Activated T-helper 1 cell treated with anti-CD3 and anti-CD28 coated beads, Interleukin-12 subunit alpha, Interleukin-12 subunit beta, Interleukin-2, Interleukin-4 antibody, amounts not matched to agents 30 ng/mL and 10 ng/mL and 1 ng/mL, durations not matched to agents 14 hours and 24 hours and 36 hours (primary cell): ENCODE data around the gene PAX2. TPM values are rescaled to one million over a fixed set of nuclear protein-coding genes. Genes with fewer than 3 reads are reported as not detected.
"Not testable (repeated sequence)": the region's sequence is repeated elsewhere in the genome, so short reads cannot be mapped to it uniquely, and the experiment has no call there.

Experiments used
- DNase-seq: peaks from one replicate; pipeline ENCODE4 v3.0.0; 2021; ENCODE audit warnings: low spot score
- H3K27ac Mint-ChIP-seq: one replicate; pipeline ENCODE4 v1.8.0; 2021; ENCODE audit warnings: mild to moderate bottlenecking, mixed read lengths
- H3K27me3 Mint-ChIP-seq: one replicate; pipeline ENCODE4 v1.8.0; 2022; ENCODE audit warnings: mild to moderate bottlenecking, moderate library complexity, mixed read lengths; ENCODE audit not compliant: insufficient read depth
- H3K36me3 Mint-ChIP-seq: one replicate; pipeline ENCODE4 v1.8.0; 2021; ENCODE audit warnings: low read depth, mixed read lengths
- H3K4me1 Mint-ChIP-seq: one replicate; pipeline ENCODE4 v1.8.0; 2021; ENCODE audit warnings: low read depth, mixed read lengths
- H3K4me3 Mint-ChIP-seq: one replicate; pipeline ENCODE4 v1.8.0; 2021; ENCODE audit warnings: mild to moderate bottlenecking, moderate library complexity, mixed read lengths
- H3K9me3 Mint-ChIP-seq: one replicate; pipeline ENCODE4 v1.8.0; 2021; ENCODE audit warnings: mixed read lengths
- intact Hi-C: fragments of 100-400 bp; cut with micrococcal nuclease; formaldehyde crosslinking; loops from one replicate; pipeline ENCODE4 v1.15.1; 2024
- total RNA-seq: library from RNA; stranded (reverse); gene quantifications from 2 replicates; pipeline ENCODE4 v1.2.3, GENCODE V29; 2022

The PAX2 gene
- total RNA-seq: not detected in 2 replicates

DNA sequence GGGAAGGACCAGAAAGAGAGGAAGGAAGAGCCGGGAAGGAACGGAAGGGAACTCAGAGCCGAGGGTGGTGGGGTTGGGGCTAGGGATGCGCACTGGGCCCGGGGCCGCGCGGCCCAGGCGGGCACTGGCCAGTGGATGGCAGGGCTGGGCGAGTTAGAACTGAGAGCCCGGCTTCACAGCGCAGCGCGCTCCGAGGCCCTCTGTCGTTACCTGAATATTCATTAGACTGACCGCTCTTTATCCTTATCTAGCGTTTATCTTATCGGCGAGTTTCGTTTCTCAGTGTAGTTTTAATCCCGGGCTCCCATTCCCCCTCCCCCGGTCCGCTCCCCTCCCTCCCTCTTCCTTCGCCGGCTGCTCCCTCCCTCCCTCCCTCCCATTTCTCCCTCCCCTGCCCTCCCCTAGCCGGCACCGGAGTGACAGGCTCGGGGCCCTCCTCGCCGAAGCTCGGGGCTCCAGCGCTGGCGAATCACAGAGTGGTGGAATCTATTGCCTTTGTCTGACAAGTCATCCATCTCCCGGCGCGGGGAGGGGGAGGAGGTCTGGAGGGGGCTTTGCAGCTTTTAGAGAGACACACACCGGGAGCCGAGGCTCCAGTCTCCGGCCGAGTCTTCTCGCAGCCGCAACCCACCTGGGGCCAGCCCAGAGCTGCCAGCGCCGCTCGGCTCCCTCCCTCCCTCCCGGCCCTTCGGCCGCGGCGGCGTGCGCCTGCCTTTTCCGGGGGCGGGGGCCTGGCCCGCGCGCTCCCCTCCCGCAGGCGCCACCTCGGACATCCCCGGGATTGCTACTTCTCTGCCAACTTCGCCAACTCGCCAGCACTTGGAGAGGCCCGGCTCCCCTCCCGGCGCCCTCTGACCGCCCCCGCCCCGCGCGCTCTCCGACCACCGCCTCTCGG lies at the start of gene PAX2:
Gene PAX2 (plus strand): TSS at position 596 of the 895 bp plus-strand sequence. CDS start 679 bp downstream, outside the sequence.
- Mint-ChIP-seq H3K9me3 (no peaks in the 10 kb centered on the region), H3K27me3 (peaks cover 77% of the 10 kb centered on the region), H3K27ac (peak within 1 kb of the TSS; percentile 73), H3K4me3 (peak within 1 kb of the TSS; percentile 24), H3K4me1 (peaks cover 21% of the 10 kb centered on the region), H3K36me3 (peaks cover 2% of the 10 kb centered on the region)
- intact Hi-C loops: loop anchor here (2.0 to 10.0 kb wide), 4 partner anchors 88 to 1210 kb away; partner anchors contain the start of gene NKX2-3
- DNase-seq: no peak

GRCh38 chr10:100696477-100696901 lies 48.9 kb upstream of the PAX2 start:
- intact Hi-C loops: no loop called here
- Mint-ChIP-seq H3K27me3 (peaks cover 9% of the 10 kb centered on the region), H3K36me3 (no peaks in the 10 kb centered on the region), H3K4me1 (peaks cover 12% of the 10 kb centered on the region), H3K27ac (no peak overlapping the region), H3K9me3 (no peaks in the 10 kb centered on the region), H3K4me3 (no peak overlapping the region)
- no peak for DNase-seq

GRCh38 chr10:100697070-100697469 lies 48.3 kb upstream of the PAX2 start:
- no peaks in the 10 kb centered on the region for H3K36me3 Mint-ChIP-seq
- no peak overlapping the region for H3K27ac Mint-ChIP-seq
- intact Hi-C loops: no loop called here
- H3K4me3 Mint-ChIP-seq: no peak overlapping the region
- peaks cover 9% of the 10 kb centered on the region for H3K27me3 Mint-ChIP-seq
- H3K4me1 Mint-ChIP-seq: peaks cover 12% of the 10 kb centered on the region
- no peak for DNase-seq
- no peaks in the 10 kb centered on the region for H3K9me3 Mint-ChIP-seq

- Mint-ChIP-seq H3K36me3 (no peaks in the 10 kb centered on the region), H3K4me3 (no peak overlapping the region), H3K27ac (no peak overlapping the region), H3K9me3 (no peaks in the 10 kb centered on the region), H3K27me3 (peaks cover 6% of the 10 kb centered on the region), H3K4me1 (peaks cover 12% of the 10 kb centered on the region)
- no peak for DNase-seq
- intact Hi-C loops: no loop called here
Measured at GRCh38 chr10:100697631-100698030, 47.8 kb upstream of the PAX2 start.

GRCh38 chr10:100701704-100702103 lies 43.7 kb upstream of the PAX2 start:
- H3K9me3 Mint-ChIP-seq, H3K4me3 Mint-ChIP-seq, H3K36me3 Mint-ChIP-seq, intact Hi-C loops, H3K27ac Mint-ChIP-seq, DNase-seq, H3K4me1 Mint-ChIP-seq: not testable (repeated sequence)
- peaks cover 15% of the 10 kb centered on the region for H3K27me3 Mint-ChIP-seq

DNA sequence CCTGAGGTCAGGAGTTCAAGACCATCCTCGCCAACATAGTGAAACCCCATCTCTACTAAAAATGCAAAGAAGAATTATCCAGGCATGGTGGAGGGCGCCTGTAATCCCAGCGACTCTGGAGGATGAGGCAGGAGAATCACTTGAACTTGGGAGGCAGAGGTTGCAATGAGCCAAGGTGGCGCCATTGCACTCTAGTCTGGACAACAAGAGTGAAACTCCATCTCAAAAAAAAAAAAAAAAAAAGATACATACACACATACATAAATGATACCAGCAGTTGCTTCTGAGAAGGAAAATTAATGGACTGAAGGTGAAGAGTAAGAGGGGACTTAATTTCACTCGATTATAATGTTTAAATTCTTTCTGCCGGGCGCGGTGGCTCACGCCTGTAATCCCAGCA lies 40.2 kb upstream of the PAX2 start:
- peaks cover 29% of the 10 kb centered on the region for H3K27me3 Mint-ChIP-seq
- H3K9me3 Mint-ChIP-seq: no peaks in the 10 kb centered on the region
- H3K4me1 Mint-ChIP-seq: no peaks in the 10 kb centered on the region
- no peak for DNase-seq
- intact Hi-C loops: no loop called here
- no peak overlapping the region for H3K4me3 Mint-ChIP-seq
- H3K36me3 Mint-ChIP-seq: no peaks in the 10 kb centered on the region
- no peak overlapping the region for H3K27ac Mint-ChIP-seq

DNA sequence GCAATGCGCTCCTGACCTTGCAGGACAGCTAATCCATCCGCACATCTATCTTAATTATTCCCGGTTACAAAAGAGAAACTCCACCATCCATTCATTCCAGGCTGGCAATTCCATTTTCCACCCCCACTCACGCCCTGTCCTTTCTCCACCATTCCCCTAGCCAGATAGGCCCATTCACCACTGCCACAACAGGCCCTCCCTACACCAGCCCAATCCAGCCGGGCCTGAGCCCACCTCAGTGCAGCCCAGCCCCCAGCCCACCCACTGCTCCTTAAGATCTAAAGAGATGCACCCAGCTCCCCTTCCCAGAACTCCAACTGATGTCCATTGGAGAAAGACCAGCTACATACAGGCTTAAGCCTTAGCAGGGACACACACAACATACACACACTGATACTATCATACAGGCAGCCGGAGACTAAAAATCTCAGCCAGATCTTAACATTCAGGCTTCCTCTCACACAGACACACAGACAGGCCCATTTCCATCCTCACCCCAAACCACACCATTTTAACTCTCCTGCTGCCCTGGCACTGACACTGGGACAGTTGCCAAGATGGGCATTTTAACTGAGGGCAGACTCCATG lies 38.0 kb upstream of the PAX2 start:
- intact Hi-C loops: no loop called here
- H3K27ac Mint-ChIP-seq: no peak overlapping the region
- no peaks in the 10 kb centered on the region for H3K4me1 Mint-ChIP-seq
- no peaks in the 10 kb centered on the region for H3K36me3 Mint-ChIP-seq
- no peaks in the 10 kb centered on the region for H3K9me3 Mint-ChIP-seq
- no peak overlapping the region for H3K4me3 Mint-ChIP-seq
- no peak for DNase-seq
- H3K27me3 Mint-ChIP-seq: peaks cover 49% of the 10 kb centered on the region

DNA sequence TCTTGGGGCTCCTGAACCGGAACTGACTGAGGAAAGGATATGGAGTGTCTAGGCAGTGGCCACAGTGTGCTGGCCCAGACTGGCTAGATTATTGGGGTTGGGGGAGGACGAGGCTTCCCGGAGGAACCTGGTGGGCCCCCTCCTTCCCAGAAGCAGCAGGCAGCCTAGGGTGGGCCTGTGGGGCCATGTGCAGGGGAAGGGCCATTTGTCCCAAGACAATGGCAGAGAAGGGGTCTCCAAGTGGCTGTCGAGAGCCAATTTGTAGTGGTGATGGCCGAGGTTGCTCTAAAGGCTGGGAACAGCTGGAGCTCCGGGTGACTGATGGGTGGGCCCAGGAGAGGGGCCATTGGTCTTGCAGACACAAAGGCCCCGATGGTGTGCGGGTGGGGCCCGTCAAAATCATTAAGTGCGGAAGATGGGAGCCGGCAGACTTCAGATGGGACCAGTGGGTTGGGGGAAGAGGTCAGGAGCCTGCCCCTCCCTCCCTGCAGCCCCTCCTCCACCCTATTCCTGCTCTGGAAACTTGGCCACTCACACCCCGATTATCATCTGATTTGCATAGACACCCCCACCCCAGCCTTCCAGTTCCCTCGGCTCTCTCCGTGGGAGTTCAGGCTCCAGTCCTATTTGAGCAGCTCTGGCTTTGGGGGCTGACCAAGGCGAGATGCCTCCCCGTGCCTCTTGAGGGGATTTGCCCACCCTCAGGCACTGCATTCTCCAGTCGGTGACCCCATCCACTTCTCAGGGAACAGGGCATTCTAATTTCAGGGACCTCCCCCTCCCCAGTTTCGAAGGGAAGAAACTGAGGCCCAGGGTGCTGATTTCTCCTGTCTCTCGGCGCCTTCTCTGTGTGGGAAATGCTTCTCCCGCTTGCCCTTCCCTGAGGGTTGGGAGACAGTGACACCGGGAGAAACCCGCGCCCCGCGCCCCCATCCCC lies 36.0 kb upstream of the PAX2 start:
- intact Hi-C loops: no loop called here
- no peaks in the 10 kb centered on the region for H3K36me3 Mint-ChIP-seq
- no peak overlapping the region for H3K27ac Mint-ChIP-seq
- H3K9me3 Mint-ChIP-seq: no peaks in the 10 kb centered on the region
- H3K4me1 Mint-ChIP-seq: no peaks in the 10 kb centered on the region
- H3K27me3 Mint-ChIP-seq: peaks cover 60% of the 10 kb centered on the region
- DNase-seq: no peak
- H3K4me3 Mint-ChIP-seq: no peak overlapping the region

GRCh38 chr10:100710151-100710871 lies 35.1 kb upstream of the PAX2 start:
- Mint-ChIP-seq H3K36me3 (peaks cover 2% of the 10 kb centered on the region), H3K9me3 (no peaks in the 10 kb centered on the region), H3K4me3 (no peak overlapping the region), H3K27me3 (peaks cover 67% of the 10 kb centered on the region), H3K27ac (no peak overlapping the region), H3K4me1 (peaks cover 4% of the 10 kb centered on the region)
- intact Hi-C loops: no loop called here
- DNase-seq: no peak

DNA sequence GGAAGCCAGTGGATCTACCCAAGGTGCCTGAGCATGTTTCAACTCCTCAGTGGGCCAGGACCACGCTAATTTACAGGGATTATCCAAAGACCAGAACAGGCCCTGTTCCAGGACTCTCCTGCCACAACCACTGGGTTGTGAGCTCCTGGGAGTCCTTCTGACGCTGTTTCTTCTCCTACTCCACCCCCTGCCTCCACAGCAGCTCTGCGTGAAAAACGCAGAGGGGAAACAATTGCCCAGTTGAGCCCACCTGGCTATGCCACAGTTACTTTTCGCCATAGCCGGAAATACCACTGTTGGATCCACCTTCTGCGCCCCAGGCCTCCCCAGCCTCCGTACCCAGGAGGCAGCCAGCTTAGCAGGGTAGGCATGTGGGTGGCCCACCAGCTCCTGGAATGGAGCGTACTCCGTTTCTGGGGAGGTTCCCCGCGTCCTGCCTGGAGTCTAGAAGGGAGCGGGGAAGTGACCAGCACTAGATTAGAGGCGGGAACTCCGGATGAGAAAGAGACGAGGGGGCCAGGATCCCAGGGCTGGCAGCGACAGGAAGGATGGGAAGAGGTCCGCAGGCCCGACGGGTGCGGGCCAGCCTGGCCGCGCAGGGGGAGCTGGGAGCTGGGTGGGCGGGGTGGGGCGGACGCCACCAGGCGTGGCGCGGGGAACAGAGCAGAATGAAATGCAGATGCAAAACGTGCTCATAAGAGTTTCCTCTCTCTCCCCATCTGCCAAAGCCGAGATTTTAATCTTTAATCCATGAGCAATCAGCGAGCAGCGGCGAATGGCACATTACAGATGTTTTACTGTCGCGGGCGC lies 32.1 kb upstream of the PAX2 start:
- H3K36me3 Mint-ChIP-seq: peaks cover 2% of the 10 kb centered on the region
- no peaks in the 10 kb centered on the region for H3K9me3 Mint-ChIP-seq
- H3K27me3 Mint-ChIP-seq: peaks cover 73% of the 10 kb centered on the region
- intact Hi-C loops: no loop called here
- no peak overlapping the region for H3K27ac Mint-ChIP-seq
- no peak overlapping the region for H3K4me3 Mint-ChIP-seq
- no peak for DNase-seq
- H3K4me1 Mint-ChIP-seq: peaks cover 6% of the 10 kb centered on the region

- Mint-ChIP-seq H3K4me1 (peaks cover 6% of the 10 kb centered on the region), H3K4me3 (no peak overlapping the region), H3K36me3 (peaks cover 2% of the 10 kb centered on the region), H3K27me3 (peaks cover 76% of the 10 kb centered on the region), H3K27ac (no peak overlapping the region), H3K9me3 (no peaks in the 10 kb centered on the region)
- intact Hi-C loops: no loop called here
- DNase-seq: no peak
Measured at GRCh38 chr10:100713859-100714565, 31.4 kb upstream of the PAX2 start.
